GM10266 (cell line): ENCODE results near the gene PGS1.

Source experiments
- DNase-seq: peaks from one replicate; pipeline ENCODE4 v3.0.0; 2012; ENCODE audit errors: extremely low spot score
- TF ChIP-seq, protein P1 (sequence below): IDR thresholded peaks from 2 replicates; pipeline ENCODE4 v1.5.1; 2012; ENCODE audit warnings: mild to moderate bottlenecking, low read depth; ENCODE audit not compliant: control insufficient read depth, insufficient read depth; ENCODE audit errors: missing control alignments

The PGS1 gene

DNA sequence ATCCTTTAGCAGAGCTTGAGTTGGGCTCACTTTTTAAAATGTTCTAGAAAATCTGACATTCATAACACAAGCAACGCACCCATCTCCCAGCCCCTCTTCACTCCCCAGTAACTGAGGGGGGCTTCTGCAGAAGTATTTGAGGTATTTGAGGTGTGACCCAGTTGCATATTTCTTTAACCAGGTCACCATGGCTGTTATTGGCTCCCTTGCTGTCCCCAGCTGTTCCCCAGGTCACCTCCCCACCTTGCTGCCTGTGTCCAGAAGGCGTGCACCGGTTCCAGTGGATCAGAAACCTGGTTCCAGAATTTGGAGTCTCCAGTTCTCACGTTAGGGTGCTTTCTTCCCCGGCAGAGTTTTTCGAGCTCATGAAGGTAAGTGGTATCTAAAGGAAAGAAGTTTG is 13.8 kb downstream of the PGS1 start:
- no peak for DNase-seq
- TF ChIP-seq, protein P1, sequence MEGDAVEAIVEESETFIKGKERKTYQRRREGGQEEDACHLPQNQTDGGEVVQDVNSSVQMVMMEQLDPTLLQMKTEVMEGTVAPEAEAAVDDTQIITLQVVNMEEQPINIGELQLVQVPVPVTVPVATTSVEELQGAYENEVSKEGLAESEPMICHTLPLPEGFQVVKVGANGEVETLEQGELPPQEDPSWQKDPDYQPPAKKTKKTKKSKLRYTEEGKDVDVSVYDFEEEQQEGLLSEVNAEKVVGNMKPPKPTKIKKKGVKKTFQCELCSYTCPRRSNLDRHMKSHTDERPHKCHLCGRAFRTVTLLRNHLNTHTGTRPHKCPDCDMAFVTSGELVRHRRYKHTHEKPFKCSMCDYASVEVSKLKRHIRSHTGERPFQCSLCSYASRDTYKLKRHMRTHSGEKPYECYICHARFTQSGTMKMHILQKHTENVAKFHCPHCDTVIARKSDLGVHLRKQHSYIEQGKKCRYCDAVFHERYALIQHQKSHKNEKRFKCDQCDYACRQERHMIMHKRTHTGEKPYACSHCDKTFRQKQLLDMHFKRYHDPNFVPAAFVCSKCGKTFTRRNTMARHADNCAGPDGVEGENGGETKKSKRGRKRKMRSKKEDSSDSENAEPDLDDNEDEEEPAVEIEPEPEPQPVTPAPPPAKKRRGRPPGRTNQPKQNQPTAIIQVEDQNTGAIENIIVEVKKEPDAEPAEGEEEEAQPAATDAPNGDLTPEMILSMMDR: no peak

DNA sequence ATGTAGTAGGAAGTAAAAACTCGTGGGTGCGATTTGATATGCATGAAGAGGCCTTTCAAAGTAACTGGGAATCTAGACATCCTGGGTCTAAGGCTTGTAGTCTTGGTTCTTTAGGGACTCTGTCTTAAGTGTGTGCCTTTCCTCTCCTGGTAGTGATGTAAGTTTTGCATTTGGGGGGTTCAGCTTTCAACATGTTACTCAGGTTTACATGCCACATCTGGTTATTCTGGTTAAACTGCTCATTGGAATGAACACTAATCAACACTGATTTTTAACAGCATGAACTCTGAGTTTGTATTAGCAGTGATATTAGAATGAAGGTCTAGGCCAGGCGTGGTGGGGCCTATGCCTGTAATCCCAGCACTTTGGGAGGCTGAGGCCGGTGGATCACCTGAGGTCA is 15.1 kb downstream of the PGS1 start:
- no peak for DNase-seq
- TF ChIP-seq, protein P1: no peak

DNA sequence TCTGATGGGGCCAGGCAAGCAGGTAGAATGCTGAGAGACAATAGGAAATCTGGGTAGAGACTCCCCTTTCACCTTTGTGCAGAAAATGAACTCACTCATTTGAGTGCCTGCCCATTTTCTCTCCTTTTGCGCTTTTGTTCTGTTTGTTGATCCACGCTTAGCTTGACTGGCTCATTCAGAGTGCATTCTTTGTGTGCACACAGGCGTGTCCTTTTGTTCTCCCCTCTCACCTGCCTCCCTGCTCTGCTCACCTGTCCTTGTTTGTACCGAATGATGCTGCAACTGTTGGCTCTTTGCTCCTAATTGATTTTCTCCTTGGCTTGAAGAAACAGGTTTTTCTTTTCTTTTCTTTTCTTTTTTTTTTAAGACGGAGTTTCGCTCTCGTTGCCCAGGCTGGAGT is 15.8 kb downstream of the PGS1 start:
- no peak for DNase-seq
- TF ChIP-seq, protein P1: no peak

DNA sequence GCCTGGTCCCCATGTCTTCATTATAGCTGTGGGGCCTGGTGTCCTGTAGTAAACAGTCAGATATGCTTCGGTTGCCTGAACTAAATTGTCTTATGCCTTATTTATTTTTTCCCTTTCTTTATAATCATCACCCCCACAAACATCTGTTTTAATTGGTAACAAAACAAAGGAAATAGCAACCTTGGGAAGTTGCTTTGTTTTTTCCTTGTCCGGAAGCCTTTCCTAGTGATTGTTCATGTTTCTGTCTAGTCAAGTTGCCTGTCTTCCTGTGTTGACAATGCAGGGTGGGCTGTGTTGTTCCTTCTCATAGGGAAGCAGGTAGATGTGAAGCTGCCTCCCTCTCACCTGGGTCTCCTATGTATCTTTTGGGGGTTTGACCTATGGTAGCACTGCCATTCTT is 16.7 kb downstream of the PGS1 start:
- TF ChIP-seq, protein P1: no peak
- DNase-seq: no peak

DNA sequence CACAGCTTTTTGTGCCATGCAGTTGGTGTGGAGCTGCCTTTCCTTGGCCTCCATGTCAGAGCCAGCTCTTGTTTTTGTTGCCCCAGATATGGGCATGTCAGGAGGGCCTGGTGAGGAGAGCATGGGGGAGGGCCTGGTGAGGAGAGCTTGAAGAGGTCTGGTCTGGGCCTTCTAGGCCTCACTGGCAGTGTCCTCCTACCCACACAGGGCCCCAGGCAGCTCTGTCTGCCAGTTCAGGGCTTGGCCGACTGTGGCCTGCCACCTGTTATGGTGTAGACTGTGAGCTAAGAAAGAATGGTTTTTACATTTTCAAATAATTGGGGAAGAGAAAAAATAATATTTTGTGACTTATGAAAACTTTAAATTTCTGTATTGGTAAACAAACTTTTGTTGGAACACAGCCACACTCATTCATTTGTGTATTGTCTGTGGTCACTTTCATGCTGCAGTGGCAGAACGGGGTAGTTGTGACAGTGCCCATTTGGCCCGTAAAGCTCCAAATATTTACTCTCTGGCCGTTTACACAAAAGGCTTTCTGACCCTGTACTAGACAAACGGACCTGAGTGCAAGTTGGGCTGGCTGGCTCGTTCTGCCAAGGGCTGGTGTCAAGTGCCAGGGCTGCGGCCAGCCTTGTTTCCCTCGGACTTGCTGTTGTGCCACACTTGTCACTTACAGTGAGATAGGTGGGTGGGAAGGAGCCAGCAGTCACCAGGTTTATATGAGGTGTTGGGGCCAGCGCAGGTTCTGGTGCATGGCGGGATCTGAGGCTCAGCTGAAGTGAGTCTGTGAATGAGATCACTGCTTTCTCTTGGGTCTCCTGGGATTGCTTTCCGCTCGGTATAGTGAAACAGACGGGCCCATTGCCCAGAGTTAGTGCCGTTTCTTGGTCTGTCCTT is 18.2 kb downstream of the PGS1 start:
- no peak for DNase-seq
- TF ChIP-seq, protein P1: no peak

DNA sequence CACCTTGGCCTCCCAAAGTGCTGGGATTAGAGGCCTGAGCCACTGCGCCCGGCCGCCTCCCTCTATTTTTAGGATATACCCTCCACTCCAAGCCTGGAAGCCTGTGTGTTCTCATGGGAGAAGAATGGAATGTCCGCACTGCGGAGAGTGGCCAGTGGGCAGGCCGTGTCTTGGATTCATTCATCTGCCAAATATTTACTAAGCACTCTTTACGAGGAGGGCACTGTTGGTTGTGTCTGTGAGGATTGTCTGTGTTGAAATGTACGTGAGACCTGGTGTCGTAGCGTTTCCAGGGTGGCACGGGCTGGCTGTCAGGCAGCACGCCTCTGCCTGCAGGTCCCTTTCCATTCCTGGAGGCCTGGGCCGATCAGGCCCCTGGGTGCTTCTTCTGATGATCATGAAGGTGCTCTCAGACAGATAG is 19.2 kb downstream of the PGS1 start:
- TF ChIP-seq, protein P1: no peak
- DNase-seq: no peak

DNA sequence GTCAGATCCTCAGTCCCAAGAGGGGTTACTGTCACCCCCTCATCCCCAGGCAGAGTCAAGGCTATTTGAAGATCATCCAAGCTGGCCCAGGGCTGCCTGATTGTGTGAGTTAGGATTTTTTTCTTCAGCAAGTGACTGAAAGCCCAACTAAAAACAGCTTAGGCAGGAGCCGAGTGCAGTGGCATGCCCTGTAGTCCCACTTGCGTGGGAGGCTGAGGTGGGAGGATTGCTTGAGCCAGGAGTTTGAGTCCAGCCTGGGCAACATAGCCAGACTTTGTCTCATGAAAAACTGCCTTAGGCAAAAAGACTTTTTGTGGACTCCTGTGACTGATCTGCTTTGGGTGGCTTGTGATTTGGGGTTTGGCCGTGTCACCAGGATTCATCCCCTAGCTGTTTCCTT is 19.9 kb downstream of the PGS1 start:
- TF ChIP-seq, protein P1: no peak

More for the DNA sequence above, 19.9 kb downstream of the PGS1 start:
- DNase-seq: no peak
